ENCODE measurements around the gene LRP5. TPM values are rescaled to one million over a fixed set of nuclear protein-coding genes. Genes with fewer than 3 reads are reported as not detected.
A peak's percentile ranks its signal among the peaks of the same experiment; 100 is the strongest.
"Not testable (repeated sequence)": the region's sequence is repeated elsewhere in the genome, so short reads cannot be mapped to it uniquely, and the experiment has no call there.

Gene LRP5
- polyA plus RNA-seq, 3 donors = 30.4 to 55.7 (median 54.6) TPM

DNA sequence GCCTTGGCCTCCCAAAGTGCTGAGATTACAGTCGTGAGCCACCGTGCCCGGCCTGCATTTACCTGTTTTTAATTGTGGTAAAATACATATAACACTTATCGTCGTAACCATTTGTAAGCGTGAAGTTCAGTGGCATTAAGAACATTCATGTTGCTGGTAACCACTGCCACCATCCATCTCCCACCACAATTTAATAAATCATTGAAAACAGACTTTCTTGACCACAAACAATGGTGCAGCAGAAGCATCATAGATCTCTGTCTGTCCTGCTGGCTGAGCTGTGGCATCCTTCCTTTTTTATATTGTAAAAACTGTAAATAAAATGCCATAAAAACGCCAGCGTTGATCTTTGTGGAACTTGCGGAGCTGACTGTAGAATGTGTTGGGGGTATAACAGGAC lies 24.3 kb downstream of the LRP5 start:
- no peak for DNase-seq (ENCODE audit: extremely low read depth in 1 of 11, low read depth in 9 of 11, low spot score in 4 of 11)

DNA sequence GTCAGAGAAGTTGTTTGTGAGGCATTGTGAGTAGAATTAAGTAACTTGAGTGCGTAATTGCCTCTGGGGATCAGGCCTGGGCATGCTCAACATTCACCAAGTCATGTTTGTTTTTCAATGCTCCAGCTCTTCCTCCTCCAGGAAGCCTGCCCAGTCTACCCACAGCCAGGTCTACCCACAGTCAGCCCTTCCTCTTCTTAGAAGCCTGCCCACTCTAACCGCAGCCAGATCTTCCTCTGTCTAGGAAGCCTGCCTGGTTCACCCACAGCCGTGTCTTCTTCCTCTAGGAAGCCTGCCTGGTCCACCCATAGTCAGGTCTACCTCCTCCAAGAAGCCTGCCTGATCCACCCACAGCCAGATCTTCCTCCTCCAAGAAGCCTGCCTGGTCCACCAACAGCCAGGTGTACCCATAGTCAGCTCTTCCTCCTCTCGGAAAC lies 25.0 kb downstream of the LRP5 start:
- no peak for DNase-seq (ENCODE audit: extremely low read depth in 1 of 11, low read depth in 9 of 11, low spot score in 4 of 11)

DNA sequence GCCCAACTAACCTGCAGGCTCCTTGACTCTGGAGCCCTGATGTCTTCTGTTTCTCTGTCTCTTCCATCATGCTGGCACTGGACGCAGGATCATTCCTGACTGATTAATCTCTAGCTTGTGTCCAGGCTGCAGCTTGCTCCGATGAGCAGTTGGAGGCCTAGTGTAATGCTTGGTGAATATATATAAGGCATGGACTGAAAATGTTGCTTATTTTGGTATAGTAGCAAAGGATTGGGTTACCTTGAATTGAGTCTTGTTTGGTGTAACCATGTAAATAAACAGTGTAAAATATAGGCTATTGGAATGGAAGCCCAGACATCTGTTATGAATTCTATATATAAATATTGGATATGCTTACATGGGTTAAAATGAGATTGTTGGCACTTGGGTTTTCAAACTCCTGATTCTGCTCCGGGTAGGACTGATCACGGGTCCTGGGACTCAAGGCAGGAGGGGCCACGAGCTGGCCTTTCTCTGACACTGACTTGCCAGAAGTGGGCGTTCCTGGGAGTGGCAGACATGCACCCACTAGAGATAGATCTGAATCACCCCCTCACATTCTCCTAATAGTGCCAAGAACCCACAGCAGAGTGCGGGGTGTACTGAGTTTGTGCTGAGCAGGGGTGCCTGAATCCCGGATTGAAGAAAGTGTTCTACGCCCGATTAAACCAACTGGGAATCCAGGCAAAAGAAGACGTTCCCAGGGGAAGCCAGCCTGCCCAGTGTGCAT lies 25.8 kb downstream of the LRP5 start:
- no peak for DNase-seq (ENCODE audit: extremely low read depth in 1 of 11, low read depth in 9 of 11, low spot score in 4 of 11)

DNA sequence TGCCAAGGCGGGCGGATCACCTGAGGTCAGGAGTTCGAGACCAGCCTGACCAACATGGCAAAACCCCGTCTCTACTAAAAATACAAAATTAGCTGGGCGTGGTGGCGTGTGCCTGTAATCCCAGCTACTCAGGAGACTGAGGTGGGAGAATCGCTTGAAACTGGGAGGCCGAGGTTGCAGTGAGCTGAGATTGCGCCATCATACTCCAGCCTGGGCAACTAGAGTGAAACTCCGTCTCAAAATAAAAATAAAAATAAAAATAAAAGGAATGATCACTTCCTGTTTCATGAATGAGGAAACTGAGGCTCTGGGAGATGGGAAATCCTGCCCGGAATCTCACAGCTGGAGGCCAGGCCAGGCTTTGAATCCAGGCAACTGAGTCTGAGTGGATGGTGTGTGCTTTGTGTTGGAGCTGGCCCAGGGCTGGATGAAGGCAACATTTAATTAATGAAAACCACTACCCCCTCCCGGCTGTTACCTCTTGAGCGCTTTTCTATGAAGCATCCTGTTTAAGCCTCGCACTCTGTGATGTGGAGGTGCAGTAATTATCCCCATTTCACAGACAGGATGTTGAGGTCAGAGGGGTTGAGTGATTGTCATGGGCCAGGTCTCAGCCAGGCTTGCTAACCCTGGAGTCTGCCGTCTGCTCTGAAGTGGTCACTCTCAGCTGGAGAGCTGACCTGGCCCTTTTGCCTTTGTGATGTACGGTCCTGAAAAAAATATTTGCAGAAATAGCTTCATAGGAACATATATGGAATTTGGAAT lies 27.8 kb downstream of the LRP5 start:
- DNase-seq (ENCODE audit: extremely low read depth in 1 of 11, low read depth in 9 of 11, low spot score in 4 of 11) = no peak

DNA sequence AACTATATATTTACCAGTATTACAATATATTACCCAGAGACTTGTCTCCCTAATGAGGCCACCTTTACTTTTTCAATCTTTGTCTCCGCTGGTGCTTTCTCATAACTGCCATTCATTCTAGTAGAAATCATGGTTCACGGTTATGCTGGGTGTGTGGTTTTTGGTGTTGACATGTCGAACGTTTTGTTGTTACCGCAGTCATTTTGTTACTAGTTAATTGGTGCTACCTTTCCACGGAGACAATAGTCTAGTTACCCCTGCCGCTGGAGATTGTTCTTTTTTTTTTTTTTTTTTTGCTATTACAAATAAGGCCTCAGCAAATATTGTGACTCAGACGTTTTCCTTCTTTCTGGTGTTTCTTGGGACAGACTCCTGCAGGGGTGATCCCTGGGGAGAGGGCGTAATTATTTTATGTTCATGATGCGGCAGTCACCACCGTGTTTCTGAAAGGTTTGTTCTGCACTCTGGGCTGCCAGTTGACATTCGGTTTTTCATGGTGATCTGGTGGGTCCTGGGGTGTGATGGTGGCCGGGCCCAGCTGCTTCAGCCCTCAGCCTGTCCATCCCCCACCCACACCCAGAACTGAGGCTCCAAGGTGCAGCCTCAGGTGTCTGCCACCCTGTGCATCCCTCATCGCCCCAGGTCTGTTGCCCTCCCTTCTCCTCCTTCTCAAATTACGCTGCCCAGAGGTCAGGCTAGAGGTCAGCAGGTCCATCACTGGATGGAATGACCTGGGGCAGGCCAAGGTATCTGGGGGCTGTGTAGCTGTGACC lies 28.6 kb downstream of the LRP5 start:
- no peak for DNase-seq (ENCODE audit: extremely low read depth in 1 of 11, low read depth in 9 of 11, low spot score in 4 of 11)

DNA sequence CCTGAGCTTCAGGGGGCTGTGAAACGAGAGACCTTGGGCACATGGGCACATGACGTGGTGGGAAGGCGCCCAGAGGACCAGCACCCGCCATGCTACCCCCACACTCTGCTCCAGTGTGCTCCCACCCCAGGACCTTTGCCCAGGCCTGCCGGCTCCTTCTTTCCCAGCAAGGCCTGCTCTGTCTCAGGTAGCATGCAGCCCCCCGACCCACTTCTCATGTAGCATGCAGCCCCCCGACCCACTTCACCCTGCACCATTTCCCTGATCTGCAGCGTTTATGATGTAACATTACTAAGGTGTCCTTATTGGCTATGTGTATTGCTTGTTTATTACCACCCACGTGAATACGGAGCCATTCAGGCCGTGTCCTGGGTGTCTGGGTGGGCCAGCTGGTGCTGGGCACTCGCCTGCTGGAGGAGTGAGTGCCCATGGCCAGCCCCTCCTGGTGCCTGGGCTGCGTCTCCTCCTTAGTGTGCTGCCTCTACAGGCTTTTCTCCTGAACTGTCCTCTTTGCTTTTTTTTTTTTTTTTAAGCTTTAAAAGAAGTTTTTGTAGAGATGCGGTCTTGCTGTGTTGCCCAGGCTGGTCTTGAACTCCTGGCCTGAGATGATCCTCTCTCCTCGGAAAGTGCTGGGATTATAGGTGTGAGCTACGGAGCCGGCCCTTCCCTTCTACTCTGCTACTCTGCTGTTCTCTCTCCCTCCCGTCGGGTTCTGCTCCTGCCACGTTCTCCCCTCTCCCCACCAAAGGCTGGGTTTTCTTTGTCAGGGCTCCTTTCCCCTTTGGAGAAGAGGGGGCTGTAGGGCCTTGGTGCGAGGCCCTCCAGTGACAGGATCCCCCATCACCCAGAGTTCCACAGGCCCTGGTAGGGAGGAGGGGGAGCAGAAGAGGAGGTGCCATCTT lies 29.4 kb downstream of the LRP5 start:
- DNase-seq (ENCODE audit: extremely low read depth in 1 of 11, low read depth in 9 of 11, low spot score in 4 of 11) = no peak

DNA sequence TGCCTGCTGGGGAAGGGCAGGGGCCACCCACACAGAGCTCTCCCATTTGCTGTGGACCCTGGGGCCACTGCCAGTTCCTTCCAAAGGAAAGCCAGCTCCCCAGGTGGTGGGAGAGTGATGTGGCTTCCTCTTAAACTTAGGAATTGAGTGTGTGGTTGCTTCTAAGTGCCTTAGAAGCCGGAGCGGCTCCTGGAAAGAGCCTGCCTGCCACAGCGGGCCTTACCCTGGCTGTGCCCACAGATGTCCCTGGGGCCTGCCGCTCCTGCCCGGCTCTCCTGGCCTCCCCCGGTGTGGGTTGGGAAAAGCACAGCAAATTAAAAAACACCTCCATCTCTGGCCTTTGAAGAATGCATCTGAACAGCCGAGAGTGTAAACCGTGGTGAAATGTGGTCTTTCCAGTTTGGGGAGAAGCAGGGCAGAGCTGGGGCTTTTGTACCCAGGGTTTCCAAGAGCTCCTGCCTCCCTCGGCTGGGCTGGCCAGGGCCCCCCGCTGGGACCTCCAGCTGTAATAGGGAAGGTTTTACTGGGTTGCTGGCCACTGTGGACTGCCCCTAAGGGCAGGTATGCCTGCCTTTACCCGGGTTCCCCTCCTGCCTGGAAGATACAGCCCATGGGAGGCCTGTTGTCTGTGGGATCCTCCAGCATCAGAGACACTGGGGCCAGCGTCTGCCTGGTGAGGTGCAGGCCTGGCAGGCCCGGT lies 30.2 kb downstream of the LRP5 start:
- DNase-seq (ENCODE audit: extremely low read depth in 1 of 11, low read depth in 9 of 11, low spot score in 4 of 11) = peak in 5 of 11 donors; percentile 50 to 74 (median 63)

DNA sequence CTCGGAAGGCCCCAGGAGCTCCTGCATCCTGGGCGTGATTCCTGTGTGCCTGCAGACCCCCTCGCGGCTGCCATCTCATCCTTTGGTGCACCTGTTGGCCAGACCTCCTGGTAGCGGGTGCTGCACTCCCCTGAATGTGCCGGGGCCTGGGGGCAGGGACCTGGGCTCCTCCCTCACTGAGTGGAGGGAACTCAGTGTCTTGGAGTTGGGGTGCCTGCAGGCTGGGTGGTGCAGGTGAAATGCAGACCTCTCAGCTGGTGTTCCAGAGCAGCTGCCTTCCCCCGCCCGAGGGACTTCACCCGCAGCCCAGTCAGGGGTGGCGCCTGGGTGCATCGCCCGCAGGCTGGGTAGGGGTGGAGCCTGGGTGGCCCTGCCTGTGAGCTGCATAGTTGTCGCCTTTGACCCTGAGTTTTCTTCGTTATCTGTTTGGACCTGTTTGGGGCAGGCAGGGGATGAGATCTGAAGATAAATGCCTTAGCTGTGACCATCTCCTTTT lies 31.4 kb downstream of the LRP5 start:
- no peak for DNase-seq (ENCODE audit: extremely low read depth in 1 of 11, low read depth in 9 of 11, low spot score in 4 of 11)

DNA sequence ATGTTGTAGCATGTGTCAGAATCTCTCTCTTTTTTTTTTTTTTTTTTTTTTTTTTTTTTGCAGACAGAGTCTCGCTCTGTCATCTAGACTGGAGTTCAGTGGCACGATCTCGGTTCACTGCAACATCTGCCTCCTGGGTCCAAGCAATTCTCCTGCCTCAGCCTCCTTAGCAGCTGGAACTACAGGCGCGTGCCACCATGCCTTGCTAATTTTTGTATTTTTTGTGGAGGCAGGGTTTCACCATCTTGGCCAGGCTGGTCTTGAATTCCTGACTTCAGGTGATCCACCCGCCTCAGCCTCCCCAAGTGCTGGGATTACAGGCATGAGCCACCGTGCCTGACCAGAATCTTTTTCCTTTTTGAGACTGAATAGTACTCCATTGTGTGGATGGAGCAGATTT lies 32.4 kb downstream of the LRP5 start:
- not testable (repeated sequence) for DNase-seq (ENCODE audit: extremely low read depth in 1 of 11, low read depth in 9 of 11, low spot score in 4 of 11)

DNA sequence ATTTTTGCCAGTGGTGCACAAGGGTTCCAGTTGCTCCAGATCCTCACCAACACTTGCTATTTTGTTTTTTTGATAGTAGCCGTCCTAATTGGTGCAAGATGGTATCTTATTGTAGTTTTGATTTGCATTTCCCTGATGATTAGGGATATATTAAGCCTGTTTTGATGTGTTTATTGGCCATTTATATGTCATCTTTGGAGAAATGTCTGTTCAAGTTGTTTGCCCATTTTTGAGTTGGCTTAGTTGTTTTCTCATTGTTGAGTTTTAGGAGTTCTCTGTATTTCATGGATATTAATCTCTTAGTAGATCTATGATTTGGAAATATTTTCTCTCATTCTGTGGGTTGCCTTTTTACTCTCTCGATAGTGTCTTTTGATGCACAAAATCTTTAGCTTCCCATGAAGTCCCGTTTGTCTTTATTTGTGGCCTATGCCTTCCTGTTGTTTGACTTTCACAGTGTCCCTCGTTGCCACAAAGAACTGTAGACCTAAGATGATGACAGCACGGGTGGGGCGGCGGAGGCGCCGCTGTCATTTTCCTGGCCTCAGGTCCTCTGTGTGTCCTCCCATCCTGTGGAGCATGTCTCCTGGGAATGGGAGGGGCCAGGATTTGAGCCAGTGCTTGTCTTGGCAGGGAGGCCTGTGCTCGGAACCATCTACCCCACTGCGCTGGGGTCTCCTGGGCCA lies 33.5 kb downstream of the LRP5 start:
- no peak for DNase-seq (ENCODE audit: extremely low read depth in 1 of 11, low read depth in 9 of 11, low spot score in 4 of 11)

DNA sequence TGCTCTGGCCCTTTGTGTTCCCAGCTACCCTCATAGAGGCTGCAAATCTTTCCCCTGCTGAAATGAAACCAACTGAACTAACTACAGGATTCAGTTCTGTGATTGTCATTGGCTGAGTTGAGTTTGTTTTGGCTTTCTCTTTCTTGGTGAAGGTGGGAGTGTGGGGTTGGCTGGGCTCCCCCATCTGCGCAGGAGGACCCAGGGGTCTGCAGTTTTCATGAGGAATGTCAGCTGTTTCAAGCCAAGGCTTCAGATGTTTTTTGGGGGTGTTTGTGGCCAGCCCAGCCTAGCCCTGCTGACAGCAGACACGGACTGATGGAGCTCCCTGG lies 34.0 kb downstream of the LRP5 start:
- DNase-seq (ENCODE audit: extremely low read depth in 1 of 11, low read depth in 9 of 11, low spot score in 4 of 11) = peak in 2 of 11 donors; percentile 41 to 53

DNA sequence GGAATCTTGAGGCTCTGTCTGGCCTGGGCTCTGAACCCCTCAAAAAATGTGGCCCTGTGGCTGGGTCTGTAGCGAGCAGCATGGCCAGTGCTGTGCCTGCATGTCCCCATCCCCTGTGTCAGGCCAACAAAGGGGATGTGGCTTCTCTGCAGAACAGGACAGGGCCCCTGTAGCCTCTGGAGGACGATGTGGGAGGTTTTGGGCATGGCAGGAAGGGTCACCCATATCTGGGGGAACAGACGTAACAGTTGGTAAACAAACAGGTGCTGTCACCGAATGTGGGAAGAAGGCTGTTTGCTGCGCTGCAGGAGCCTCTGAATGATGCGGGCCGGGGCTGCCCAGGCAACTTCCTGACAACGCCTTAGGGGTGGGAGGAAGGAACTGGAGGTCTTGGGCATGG lies 35.0 kb downstream of the LRP5 start:
- no peak for DNase-seq (ENCODE audit: extremely low read depth in 1 of 11, low read depth in 9 of 11, low spot score in 4 of 11)

DNA sequence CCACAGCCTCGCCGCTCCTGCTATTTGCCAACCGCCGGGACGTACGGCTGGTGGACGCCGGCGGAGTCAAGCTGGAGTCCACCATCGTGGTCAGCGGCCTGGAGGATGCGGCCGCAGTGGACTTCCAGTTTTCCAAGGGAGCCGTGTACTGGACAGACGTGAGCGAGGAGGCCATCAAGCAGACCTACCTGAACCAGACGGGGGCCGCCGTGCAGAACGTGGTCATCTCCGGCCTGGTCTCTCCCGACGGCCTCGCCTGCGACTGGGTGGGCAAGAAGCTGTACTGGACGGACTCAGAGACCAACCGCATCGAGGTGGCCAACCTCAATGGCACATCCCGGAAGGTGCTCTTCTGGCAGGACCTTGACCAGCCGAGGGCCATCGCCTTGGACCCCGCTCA lies 35.5 kb downstream of the LRP5 start:
- DNase-seq (ENCODE audit: extremely low read depth in 1 of 11, low read depth in 9 of 11, low spot score in 4 of 11) = no peak

DNA sequence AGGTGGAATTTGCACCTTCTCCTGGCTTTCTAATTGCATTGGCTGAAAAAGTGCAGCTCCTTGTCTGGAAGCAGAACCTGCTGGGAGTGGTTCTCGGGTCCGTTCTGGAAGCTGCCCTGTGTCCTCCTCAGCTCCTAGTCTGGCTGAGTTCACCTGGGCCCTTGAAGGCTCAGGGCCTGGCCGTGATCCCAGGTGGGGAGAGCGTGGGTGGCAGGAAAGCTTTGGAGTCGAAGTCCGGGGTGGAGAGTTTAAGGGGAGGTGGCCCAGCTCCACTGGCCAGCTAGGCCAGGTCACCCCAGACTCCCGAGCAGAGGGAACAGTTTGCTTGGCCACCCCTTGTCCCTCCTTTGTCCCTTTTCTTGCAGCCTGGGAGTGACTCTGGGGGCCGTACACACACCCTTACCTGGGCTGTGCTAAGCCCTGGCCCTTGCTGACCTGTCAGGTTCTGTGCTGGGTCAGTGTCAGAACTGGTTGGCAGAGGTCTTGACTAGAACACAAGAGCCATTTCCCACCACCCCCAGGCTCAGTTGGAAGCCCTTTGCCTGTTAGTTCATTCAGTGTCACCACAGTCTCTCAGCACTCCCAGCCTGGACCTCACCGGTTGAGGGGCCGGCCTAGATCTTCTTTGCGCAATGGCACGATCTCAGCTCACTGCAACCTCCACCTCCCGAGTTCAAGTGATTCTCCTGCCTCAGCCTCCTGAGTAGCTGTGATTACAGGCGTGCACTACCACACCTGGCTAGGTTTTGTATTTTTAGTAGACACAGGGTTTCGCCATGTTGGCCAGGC lies 37.3 kb downstream of the LRP5 start:
- no peak for DNase-seq (ENCODE audit: extremely low read depth in 1 of 11, low read depth in 9 of 11, low spot score in 4 of 11)

DNA sequence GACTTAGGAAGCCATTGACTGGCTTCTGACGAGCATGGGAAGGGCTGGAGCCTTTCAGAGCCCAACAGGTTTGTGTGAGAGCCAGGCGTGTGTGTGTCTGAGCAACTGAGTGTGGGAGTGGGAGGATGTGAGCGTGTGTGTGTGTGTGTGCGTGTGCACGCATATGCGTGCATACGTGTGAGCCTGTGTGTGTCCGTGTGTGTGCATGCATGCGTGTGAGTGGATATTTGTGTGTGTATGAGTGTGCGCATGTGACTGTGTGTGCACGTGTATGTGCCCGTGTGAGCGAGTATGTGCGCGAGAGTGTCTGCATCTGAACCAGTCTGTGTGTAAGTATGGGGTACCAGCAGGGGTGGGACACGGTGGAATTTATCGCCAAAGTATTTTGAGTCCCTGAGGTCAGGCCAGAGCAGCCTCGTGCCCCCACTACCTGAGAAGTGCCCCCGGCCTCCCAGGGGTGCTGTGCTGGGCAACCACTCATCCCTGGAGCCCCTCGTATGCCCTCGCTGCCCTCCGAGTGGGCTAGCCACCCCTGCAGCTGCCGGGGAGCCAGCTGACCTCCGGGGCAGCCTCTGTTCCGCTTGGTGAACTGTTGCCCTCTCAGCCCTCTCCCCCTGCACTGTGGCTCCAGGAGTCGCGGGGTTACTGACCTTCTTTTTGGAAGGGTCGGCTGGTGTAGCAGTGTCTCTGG lies 38.5 kb downstream of the LRP5 start:
- no peak for DNase-seq (ENCODE audit: extremely low read depth in 1 of 11, low read depth in 9 of 11, low spot score in 4 of 11)

DNA sequence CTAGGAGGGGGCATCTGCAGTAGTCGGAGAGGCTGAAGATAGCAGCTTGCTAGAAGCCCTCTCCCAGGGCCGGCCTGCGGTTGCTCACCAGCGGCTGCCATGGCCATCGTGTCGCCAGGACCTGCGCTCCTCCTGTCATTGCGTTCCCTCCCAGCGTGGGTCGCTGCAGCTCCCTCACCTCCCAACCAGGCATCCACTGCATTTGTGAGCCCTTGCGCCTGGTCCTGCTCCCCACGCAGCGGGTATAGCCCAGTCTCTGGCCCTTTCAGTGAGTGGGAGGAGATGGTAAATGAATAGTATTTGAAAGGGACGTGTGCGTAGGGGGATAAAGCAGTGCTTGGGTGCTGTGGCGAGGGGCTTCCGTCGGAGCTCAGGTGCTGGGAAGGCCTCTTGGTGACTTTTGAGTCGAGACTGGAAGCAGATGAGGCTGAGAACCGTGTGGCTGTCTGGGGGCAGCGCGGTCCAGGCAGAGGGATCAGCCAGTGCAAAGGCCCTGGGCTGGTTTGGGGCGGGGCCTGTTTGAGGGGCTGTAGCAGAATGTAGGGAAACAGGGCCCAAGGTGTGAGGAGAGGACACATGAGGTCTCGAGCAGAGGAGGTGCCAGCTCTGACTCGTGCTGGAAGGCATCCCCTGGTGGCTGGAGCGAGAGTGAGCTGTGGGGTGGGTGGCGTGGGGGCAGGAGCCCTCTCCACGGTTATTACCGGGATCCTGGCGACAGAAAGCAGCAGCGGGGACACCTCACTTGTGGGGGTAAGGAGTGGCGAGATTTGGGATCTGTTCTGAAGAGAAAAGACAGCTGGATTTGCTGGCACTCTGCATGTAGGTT lies 39.3 kb downstream of the LRP5 start:
- no peak for DNase-seq (ENCODE audit: extremely low read depth in 1 of 11, low read depth in 9 of 11, low spot score in 4 of 11)

All from renal cortex interstitium (tissue), 11 donors.